ENCODE results near the gene MYL5.
"Not testable (repeated sequence)": the region's sequence is repeated elsewhere in the genome, so short reads cannot be mapped to it uniquely, and the experiment has no call there.

Gene MYL5

DNA sequence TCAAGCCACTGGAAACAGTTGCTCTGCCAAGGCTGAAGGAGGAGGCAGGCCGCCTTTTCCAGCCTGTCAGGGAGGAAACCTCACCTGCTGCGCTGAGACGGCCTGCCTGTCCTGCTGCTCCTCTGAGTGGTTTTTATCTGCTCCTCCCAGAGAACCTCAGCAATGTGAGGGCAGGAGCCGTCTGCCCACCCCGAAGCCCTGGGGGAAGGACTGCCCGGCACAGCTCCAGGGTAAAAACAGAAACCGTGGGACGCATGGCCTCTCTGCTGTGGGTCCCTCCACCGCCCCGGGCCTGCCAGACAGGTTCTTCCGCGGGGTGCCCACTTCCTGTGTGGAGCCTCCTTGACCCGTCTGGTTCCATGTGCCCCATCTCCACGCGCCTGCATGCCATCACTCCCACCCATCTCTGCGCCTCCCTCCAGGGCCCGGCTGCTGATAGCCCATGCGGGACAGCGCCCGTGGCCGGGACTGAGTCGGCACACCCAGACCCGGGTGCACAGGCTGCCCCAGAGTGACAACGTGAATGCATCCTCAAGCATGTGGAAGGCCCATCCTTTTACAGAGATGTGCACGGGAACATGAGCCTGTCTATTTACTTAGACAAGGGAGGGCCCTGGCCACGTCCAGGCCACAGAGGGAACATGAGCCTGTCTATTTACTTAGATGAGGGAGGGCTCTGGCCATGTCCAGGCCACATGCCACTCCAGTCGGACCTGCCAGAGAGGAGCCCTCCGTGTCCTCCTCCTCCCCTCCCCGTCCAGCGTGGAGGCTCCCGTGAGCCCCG is 18.6 kb downstream of the MYL5 start:
- H3K4me1 ChIP-seq, result peaks cover 0 to 16% (median 8%) of the 10 kb centered on the region in 4 donors
- DNase-seq, result no peak
- intact Hi-C loops (cut with DNase I; ENCODE audit: low total_unique reads), result no loop called here

DNA sequence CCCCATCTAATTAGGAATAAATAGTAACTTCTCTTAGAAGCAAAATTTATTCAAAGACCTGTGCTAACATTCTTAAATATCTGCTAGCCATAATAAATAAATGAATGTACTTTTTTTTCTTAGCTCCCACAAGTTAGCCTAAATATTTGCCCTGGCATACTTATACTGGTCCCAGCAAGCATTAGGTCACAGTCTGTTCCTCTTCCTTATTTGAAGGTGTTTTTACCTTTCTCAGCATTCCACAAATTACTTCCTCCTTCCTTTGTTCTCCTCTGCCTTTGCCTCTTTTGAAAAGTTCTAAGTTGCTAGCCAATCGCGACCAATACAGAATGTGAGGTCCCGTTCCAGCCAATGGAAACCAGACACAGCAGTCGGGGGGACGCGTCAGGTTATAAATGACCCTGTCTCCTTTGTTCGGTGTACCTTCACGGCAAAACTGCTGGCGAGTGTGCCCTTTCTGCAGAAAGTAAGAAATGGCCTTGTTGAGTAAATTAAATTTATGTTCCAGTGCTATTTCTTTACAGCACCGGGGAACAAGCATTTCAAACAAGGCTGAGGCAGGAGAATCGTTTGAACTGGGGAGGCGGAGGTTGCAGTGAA is 20.1 kb downstream of the MYL5 start:
- H3K27me3 ChIP-seq, result peaks cover 0 to 24% of the 10 kb centered on the region in 2 donors
- H3K36me3 ChIP-seq; intact Hi-C loops (cut with DNase I; ENCODE audit: low total_unique reads); H3K9me3 ChIP-seq; H3K27ac ChIP-seq; H3K4me3 ChIP-seq; DNase-seq; H3K4me1 ChIP-seq: not testable (repeated sequence)

More for the DNA sequence above, 18.6 kb downstream of the MYL5 start:
- H3K36me3 ChIP-seq, result no peaks in the 10 kb centered on the region
- no peak overlapping the region for H3K4me3 ChIP-seq
- no peak overlapping the region for H3K27ac ChIP-seq
- H3K9me3 ChIP-seq, result no peaks in the 10 kb centered on the region
- TF ChIP-seq, protein P1, sequence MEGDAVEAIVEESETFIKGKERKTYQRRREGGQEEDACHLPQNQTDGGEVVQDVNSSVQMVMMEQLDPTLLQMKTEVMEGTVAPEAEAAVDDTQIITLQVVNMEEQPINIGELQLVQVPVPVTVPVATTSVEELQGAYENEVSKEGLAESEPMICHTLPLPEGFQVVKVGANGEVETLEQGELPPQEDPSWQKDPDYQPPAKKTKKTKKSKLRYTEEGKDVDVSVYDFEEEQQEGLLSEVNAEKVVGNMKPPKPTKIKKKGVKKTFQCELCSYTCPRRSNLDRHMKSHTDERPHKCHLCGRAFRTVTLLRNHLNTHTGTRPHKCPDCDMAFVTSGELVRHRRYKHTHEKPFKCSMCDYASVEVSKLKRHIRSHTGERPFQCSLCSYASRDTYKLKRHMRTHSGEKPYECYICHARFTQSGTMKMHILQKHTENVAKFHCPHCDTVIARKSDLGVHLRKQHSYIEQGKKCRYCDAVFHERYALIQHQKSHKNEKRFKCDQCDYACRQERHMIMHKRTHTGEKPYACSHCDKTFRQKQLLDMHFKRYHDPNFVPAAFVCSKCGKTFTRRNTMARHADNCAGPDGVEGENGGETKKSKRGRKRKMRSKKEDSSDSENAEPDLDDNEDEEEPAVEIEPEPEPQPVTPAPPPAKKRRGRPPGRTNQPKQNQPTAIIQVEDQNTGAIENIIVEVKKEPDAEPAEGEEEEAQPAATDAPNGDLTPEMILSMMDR (IDR thresholded peaks at IDR 0.05), result no peak
- H3K27me3 ChIP-seq, result peaks cover 0 to 36% of the 10 kb centered on the region in 2 donors

- H3K9me3 ChIP-seq, result no peaks in the 10 kb centered on the region
- peaks cover 0 to 3% of the 10 kb centered on the region in 2 donors for H3K27me3 ChIP-seq
- no peak overlapping the region for H3K27ac ChIP-seq
- peaks cover 0 to 6% (median under 1%) of the 10 kb centered on the region in 4 donors for H3K4me1 ChIP-seq
- no peak overlapping the region for H3K4me3 ChIP-seq
- no peak for DNase-seq
- intact Hi-C loops (cut with DNase I; ENCODE audit: low total_unique reads), result loop anchor here (10.0 kb wide), 1 partner anchor 85 kb away; no protein-coding TSS in a partner anchor
- TF ChIP-seq, protein P1 (IDR thresholded peaks at IDR 0.05), result no peak
- H3K36me3 ChIP-seq, result no peaks in the 10 kb centered on the region
Measured at GRCh38 chr4:699816-700580, 25.7 kb downstream of the MYL5 start.

DNA sequence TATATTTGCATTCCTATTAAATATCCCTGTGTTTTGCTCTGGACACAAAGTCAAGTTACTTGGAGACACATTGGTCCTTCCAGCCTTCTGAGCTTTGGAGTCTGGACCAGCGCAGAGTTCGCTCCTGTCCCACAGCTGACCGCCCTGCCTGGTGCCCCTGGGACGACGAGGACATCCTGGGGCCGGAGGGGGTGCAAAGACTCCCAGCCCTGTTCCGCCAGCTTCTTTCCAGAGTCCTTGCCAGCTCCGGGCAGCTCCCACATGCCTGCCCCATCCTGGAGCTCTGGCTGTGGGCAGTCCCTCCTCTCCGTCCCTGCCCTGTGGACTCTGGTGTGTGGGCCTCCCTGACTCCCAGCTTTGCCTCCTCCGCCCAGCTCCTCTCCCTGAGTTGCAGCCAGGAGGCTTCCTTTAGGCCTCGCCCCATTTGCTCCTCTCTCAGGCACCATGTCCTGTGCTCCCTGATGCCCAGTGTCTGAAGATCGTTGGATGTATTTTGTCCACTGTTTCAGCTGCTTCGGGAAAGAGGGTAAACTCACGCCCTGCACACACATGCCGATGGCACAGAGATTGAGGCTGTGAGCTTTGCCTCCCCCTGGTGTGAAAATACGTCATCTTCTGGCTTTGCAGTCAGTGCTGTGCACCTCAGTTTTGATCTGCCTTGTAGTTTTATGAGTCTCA is 26.4 kb downstream of the MYL5 start:
- H3K9me3 ChIP-seq, result no peaks in the 10 kb centered on the region
- H3K27me3 ChIP-seq, result peaks cover 0 to under 1% of the 10 kb centered on the region in 2 donors
- H3K4me3 ChIP-seq, result no peak overlapping the region
- H3K27ac ChIP-seq, result no peak overlapping the region
- TF ChIP-seq, protein P1 (IDR thresholded peaks at IDR 0.05), result no peak
- intact Hi-C loops (cut with DNase I; ENCODE audit: low total_unique reads), result loop anchor here (10.0 kb wide), 1 partner anchor 84 kb away; no protein-coding TSS in a partner anchor
- H3K36me3 ChIP-seq, result no peaks in the 10 kb centered on the region
- DNase-seq, result no peak
- H3K4me1 ChIP-seq, result peaks cover 0 to 10% (median 2%) of the 10 kb centered on the region in 4 donors

DNA sequence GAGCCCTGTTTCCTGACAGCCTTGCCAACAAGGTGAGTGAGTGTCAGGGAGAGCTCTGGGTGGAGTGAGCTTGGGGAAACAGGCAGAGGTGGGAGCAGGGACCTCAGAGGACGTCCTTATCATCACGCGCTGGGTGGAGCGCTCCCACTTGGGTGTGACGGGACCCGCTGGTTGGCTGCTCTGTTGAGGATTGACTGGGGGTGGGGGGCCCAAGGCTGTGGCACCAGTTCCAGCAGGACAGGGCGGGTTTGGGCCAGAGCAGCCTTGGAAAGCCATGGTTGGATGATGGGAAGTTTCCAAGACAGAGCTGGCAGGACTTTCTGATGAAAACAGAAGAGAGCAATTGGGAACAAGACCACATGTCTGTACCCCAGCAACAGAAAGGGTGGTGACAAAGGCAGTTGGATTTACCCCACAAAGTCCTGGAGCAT is 28.3 kb downstream of the MYL5 start:
- H3K36me3 ChIP-seq, result no peaks in the 10 kb centered on the region
- H3K4me1 ChIP-seq, result peaks cover 0 to 24% (median 14%) of the 10 kb centered on the region in 4 donors
- no peaks in the 10 kb centered on the region for H3K27me3 ChIP-seq
- DNase-seq, result no peak
- H3K27ac ChIP-seq, result no peak overlapping the region
- intact Hi-C loops (cut with DNase I; ENCODE audit: low total_unique reads), result loop anchor here (10.0 kb wide), 1 partner anchor 82 kb away; no protein-coding TSS in a partner anchor
- TF ChIP-seq, protein P1 (IDR thresholded peaks at IDR 0.05), result no peak
- H3K9me3 ChIP-seq, result no peaks in the 10 kb centered on the region
- no peak overlapping the region for H3K4me3 ChIP-seq
